ENCODE results near the gene PBRM1.

DNA sequence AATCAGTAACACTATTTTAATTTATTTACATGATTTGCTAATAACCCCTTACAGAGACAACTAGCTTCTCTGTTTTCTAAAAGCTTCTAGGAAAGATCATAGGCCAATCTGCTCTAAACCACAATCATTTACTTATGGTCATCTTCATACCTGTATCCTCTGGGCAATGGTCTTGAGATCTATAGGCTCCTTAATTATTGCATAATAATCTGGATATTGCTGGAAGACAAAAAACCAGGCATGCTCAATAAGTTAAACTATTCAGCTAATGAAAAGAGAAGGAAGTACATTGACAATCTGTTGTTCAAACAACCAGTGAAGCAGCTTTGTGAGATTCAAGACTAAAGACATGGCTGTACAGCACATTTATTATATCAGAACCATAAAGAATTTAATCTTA lies 34.1 kb downstream of the PBRM1 start:
- no peak for TF ChIP-seq EZH2phosphoT487 (IDR thresholded peaks at IDR 0.05; ENCODE audit: insufficient read depth, low read depth)
- TF ChIP-seq EZH2 (IDR thresholded peaks at IDR 0.05; ENCODE audit: insufficient read depth, poor library complexity, severe bottlenecking), result no peak

All from GM23248 (cell line).